PC-3 (cell line): ENCODE results near the gene PKP1. TPM values are rescaled to one million over a fixed set of nuclear protein-coding genes. Genes with fewer than 3 reads are reported as not detected.
A peak's percentile ranks its signal among the peaks of the same experiment; 100 is the strongest.

Source experiments
- ATAC-seq: fragments of 200-7000 bp; cut with Tn5 transposase; 2 replicates; pipeline ENCODE4 v1.9.1; 2020; ENCODE audit warnings: mild to moderate bottlenecking, moderate library complexity
- BruUV-seq: library from RNA; stranded (reverse); fragments of 400-500 nt; replicated peaks from 2 replicates; lab custom pipeline; 2021; lab: Mats Ljungman, UMichigan
- CTCF ChIA-PET: fragments of 300-600 bp; sonication (Branson Sonifier 250); formaldehyde crosslinking; loops from one replicate; lab custom pipeline; 2022; ENCODE audit warnings: antibody characterized with exemption; lab: Charles Lee
- POLR2A ChIA-PET: fragments of 300-600 bp; sonication (Branson Sonifier 250); formaldehyde crosslinking; loops from one replicate; lab custom pipeline; 2022; ENCODE audit warnings: antibody characterized with exemption; ENCODE audit not compliant: unreplicated experiment; lab: Charles Lee
- DNase-seq: peaks from one replicate; pipeline ENCODE4 v3.0.0-alpha.2; 2015
- H2AFZ ChIP-seq: fragments of 300-600 bp; sonication (generic); 2 replicates; pipeline ENCODE4 v1.6.0; 2016; ENCODE audit warnings: antibody characterized with exemption, low read length
- H3F3A ChIP-seq: fragments of 300-600 bp; sonication (generic); one replicate; pipeline ENCODE4 v1.6.0; 2017; ENCODE audit warnings: antibody characterized with exemption, low read length, control low read depth, mild to moderate bottlenecking; ENCODE audit not compliant: unreplicated experiment
- H3K27ac ChIP-seq: fragments of 300-600 bp; sonication (generic); 2 replicates; pipeline ENCODE4 v1.5.1; 2016; ENCODE audit warnings: mild to moderate bottlenecking, low read length
- H3K27me3 ChIP-seq: fragments of 300-600 bp; sonication (generic); 2 replicates; pipeline ENCODE4 v1.6.1; 2016; ENCODE audit warnings: low read length, mixed read lengths
- H3K36me3 ChIP-seq: fragments of 300-600 bp; sonication (generic); 2 replicates; pipeline ENCODE4 v1.6.1; 2016; ENCODE audit warnings: low read depth, mixed run types, low read length, mixed read lengths
- H3K4me1 ChIP-seq: fragments of 300-600 bp; sonication (generic); 2 replicates; pipeline ENCODE4 v1.5.1; 2016; ENCODE audit warnings: low read length; ENCODE audit not compliant: insufficient read depth
- H3K4me2 ChIP-seq: fragments of 300-600 bp; sonication (generic); 2 replicates; pipeline ENCODE4 v1.6.0; 2016; ENCODE audit warnings: low read length
- H3K4me3 ChIP-seq: fragments of 300-600 bp; sonication (generic); 2 replicates; pipeline ENCODE4 v1.5.1; 2016; ENCODE audit warnings: mild to moderate bottlenecking, low read length, mixed read lengths
- H3K79me2 ChIP-seq: fragments of 300-600 bp; sonication (generic); 2 replicates; pipeline ENCODE4 v1.6.1; 2017; ENCODE audit warnings: low read length, mixed read lengths
- H3K9ac ChIP-seq: fragments of 300-600 bp; sonication (generic); 2 replicates; pipeline ENCODE4 v1.6.0; 2016; ENCODE audit warnings: mild to moderate bottlenecking, low read length
- H3K9me2 ChIP-seq: fragments of 300-600 bp; sonication (generic); replicated peaks from 2 replicates; pipeline ENCODE4 v1.6.1; 2016; ENCODE audit warnings: mixed run types, low read length, mixed read lengths
- H3K9me3 ChIP-seq: fragments of 300-600 bp; sonication (generic); 2 replicates; pipeline ENCODE4 v1.6.1; 2016; ENCODE audit warnings: low read length, mixed read lengths
- H4K20me1 ChIP-seq: fragments of 300-600 bp; sonication (generic); 2 replicates; pipeline ENCODE4 v1.6.1; 2016; ENCODE audit warnings: low read length, mixed read lengths
- EZH2 ChIP-seq: fragments of 300-600 bp; sonication (generic); IDR thresholded peaks from one replicate; pipeline ENCODE4 v1.6.1; 2017; ENCODE audit warnings: antibody characterized with exemption, mild to moderate bottlenecking, low read length; ENCODE audit not compliant: unreplicated experiment
- EZH2phosphoT487 ChIP-seq: fragments of 300-600 bp; sonication (generic); IDR thresholded peaks from 2 replicates; pipeline ENCODE4 v1.6.1; 2018; ENCODE audit warnings: mild to moderate bottlenecking, antibody characterized with exemption, low read length, borderline replicate concordance
- intact Hi-C: fragments of 100-400 bp; cut with micrococcal nuclease; formaldehyde crosslinking; loops from 2 replicates; pipeline ENCODE4 v1.9.0; 2023
- total RNA-seq: library from RNA; depleted of rRNA; stranded (reverse); fragments of >200 nt; gene quantifications from 2 replicates; pipeline ENCODE4 v1.2.3, GENCODE V29; 2014
- TF ChIP-seq, protein P1 (sequence below): fragments of 300-600 bp; sonication (generic); conservative IDR thresholded peaks from 2 replicates; pipeline ENCODE4 v1.5.1; 2017; ENCODE audit warnings: antibody characterized with exemption, low read depth, mild to moderate bottlenecking, low read length

The PKP1 gene
- total RNA-seq, 1 experiment from 2014 or later = 211 TPM

DNA sequence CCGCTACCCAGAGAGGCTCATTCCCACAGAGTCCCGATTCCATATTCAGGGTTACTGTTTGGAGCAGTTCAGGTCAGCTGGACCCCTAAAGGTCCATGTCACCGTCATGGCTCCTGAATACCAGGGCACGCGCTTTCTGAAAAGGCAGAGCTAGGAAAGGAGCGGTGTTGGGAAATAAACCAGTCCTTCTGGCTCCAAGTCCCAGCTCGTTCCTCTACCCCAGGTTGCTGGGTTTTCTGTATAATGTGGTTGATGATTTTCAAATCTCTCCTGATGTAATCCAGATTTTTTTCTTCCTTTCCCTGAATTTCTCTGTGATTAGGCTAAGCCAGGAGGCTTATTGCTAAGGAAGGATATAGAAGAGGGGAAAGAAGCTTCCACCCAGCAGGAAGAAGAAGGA, 14.0 kb upstream of the PKP1 start:
- intact Hi-C loops = no loop called here
- Histone ChIP-seq H4K20me1 (no peaks in the 10 kb centered on the region), H3K27me3 (no peaks in the 10 kb centered on the region), H3K27ac (peak overlapping the region; percentile 83), H3K36me3 (no peaks in the 10 kb centered on the region), H2AFZ (peak overlapping the region; percentile 1; the same call in 1 of the 2 replicates), H3K9me2 (no peaks in the 10 kb centered on the region), H3K9me3 (no peaks in the 10 kb centered on the region), H3K4me1 (peaks cover 47% of the 10 kb centered on the region), H3K79me2 (no peaks in the 10 kb centered on the region), H3F3A (peaks cover 11% of the 10 kb centered on the region), H3K4me3 (no peak overlapping the region), H3K4me2 (0 out of 2 replicates have a peak overlapping the region, but pooled peaks have one; percentile 71), H3K9ac (peak overlapping the region; percentile 76)
- ATAC-seq = no peak
- ChIA-PET POLR2A (interaction anchor here (1.0 to 1.2 kb wide), 2 partner anchors 14 to 15 kb away, joined by 3 read pairs; no protein-coding TSS in a partner anchor), CTCF (no interaction called here)
- no peak for DNase-seq
- TF ChIP-seq EZH2 (no peak), EZH2phosphoT487 (no peak)
- TF ChIP-seq, protein P1, sequence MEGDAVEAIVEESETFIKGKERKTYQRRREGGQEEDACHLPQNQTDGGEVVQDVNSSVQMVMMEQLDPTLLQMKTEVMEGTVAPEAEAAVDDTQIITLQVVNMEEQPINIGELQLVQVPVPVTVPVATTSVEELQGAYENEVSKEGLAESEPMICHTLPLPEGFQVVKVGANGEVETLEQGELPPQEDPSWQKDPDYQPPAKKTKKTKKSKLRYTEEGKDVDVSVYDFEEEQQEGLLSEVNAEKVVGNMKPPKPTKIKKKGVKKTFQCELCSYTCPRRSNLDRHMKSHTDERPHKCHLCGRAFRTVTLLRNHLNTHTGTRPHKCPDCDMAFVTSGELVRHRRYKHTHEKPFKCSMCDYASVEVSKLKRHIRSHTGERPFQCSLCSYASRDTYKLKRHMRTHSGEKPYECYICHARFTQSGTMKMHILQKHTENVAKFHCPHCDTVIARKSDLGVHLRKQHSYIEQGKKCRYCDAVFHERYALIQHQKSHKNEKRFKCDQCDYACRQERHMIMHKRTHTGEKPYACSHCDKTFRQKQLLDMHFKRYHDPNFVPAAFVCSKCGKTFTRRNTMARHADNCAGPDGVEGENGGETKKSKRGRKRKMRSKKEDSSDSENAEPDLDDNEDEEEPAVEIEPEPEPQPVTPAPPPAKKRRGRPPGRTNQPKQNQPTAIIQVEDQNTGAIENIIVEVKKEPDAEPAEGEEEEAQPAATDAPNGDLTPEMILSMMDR = no peak
- BruUV-seq = no TSS peak

DNA sequence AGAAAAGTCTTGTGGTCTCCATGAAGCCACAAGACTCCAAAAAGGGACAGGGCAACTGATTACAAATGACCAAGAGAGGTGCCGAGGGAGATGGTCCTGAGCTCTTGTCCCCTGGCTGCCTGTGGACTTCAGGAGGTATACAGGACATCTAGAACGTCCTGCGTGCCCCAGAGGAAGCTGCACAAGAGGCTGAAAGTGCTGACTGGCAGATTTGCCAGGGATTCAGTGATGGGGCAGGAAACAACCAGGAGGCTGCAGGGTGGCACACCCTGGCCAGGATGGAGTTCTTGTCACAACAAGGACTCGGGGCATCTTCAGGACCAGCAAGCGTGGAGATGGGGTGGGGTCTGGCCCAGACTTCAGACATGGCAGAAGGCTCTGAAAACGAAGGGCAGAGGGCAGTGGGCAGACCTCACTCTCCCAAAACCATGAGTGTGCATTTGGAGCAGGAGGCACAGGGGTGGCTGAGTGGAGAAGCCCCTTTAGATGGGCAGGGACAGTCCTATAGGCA, 13.4 kb upstream of the PKP1 start:
- Histone ChIP-seq H3K9ac (no peak overlapping the region), H3K4me2 (no peak overlapping the region), H3K4me1 (peaks cover 53% of the 10 kb centered on the region), H3K9me3 (no peaks in the 10 kb centered on the region), H3F3A (peaks cover 11% of the 10 kb centered on the region), H4K20me1 (no peaks in the 10 kb centered on the region), H3K36me3 (no peaks in the 10 kb centered on the region), H3K79me2 (no peaks in the 10 kb centered on the region), H3K27ac (no peak overlapping the region), H3K4me3 (no peak overlapping the region), H2AFZ (no peak overlapping the region), H3K9me2 (no peaks in the 10 kb centered on the region), H3K27me3 (no peaks in the 10 kb centered on the region)
- ATAC-seq (no peak), DNase-seq (no peak)
- intact Hi-C loops = no loop called here
- BruUV-seq = no TSS peak
- TF ChIP-seq, protein P1 = no peak
- TF ChIP-seq EZH2 (no peak), EZH2phosphoT487 (no peak)
- CTCF ChIA-PET = no interaction called here
- POLR2A ChIA-PET = interaction anchor here (1.2 kb wide), 1 partner anchor 13 kb away, joined by 3 read pairs; no protein-coding TSS in a partner anchor

GRCh38 chr1:201270616-201271390, 12.5 kb upstream of the PKP1 start:
- H3K4me1 ChIP-seq = peaks cover 52% of the 10 kb centered on the region
- POLR2A ChIA-PET = no interaction called here

More at GRCh38 chr1:201270616-201271390, 12.5 kb upstream of the PKP1 start:
- H3K79me2 ChIP-seq = no peaks in the 10 kb centered on the region
- no peak overlapping the region for H3K4me3 ChIP-seq
- no peaks in the 10 kb centered on the region for H3K36me3 ChIP-seq
- CTCF ChIA-PET = no interaction called here
- H2AFZ ChIP-seq = no peak overlapping the region
- no peaks in the 10 kb centered on the region for H3K27me3 ChIP-seq
- intact Hi-C loops = no loop called here
- no peak overlapping the region for H3K9ac ChIP-seq
- no TSS peak for BruUV-seq
- no peak for ATAC-seq
- no peaks in the 10 kb centered on the region for H4K20me1 ChIP-seq
- TF ChIP-seq, protein P1 = no peak
- no peak for TF ChIP-seq EZH2phosphoT487
- TF ChIP-seq EZH2 = no peak
- H3K27ac ChIP-seq = no peak overlapping the region
- no peak overlapping the region for H3K4me2 ChIP-seq
- no peaks in the 10 kb centered on the region for H3K9me2 ChIP-seq
- no peaks in the 10 kb centered on the region for H3K9me3 ChIP-seq
- peaks cover 14% of the 10 kb centered on the region for H3F3A ChIP-seq
- no peak for DNase-seq
